Activated CD4-positive, alpha-beta T cell treated with anti-CD3 and anti-CD28 coated beads for 4 hours (primary cell): ENCODE data around the gene RERG.

ENCODE experiments used
- DNase-seq, 2 donors: peaks; one replicate each; pipeline ENCODE4 v3.0.0-alpha.2; 2020

Gene RERG

GRCh38 chr12:15216036-15216889 lies 5.0 kb downstream of the RERG start:
- DNase-seq, result no peak

- no peak for DNase-seq
Observed at GRCh38 chr12:15214851-15215601, 6.2 kb downstream of the RERG start.

DNA sequence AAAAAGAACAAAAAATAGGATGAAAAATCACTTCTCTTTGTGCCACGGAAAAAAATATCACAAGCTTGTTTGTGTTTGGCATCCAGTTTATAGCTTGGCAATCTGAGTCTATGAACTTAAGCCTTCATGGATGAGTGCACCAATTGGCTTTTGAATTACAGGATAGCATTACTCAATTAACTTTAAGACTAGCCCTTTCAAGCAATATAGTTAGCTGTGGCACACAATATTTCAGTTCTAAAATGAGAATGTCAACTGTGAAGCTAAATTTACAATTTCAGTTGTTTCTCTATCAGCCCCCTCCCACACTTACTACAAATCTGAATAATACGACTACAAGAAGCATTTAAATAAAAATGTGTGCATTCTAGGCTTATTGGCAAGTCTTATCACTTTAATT lies 8.3 kb downstream of the RERG start:
- no peak for DNase-seq

- no peak for DNase-seq
Observed at GRCh38 chr12:15209782-15210181, 11.4 kb downstream of the RERG start.

GRCh38 chr12:15208871-15209656 lies 12.2 kb downstream of the RERG start:
- DNase-seq, result no peak

- no peak for DNase-seq
Observed at GRCh38 chr12:15208140-15208539, 13.1 kb downstream of the RERG start.

DNA sequence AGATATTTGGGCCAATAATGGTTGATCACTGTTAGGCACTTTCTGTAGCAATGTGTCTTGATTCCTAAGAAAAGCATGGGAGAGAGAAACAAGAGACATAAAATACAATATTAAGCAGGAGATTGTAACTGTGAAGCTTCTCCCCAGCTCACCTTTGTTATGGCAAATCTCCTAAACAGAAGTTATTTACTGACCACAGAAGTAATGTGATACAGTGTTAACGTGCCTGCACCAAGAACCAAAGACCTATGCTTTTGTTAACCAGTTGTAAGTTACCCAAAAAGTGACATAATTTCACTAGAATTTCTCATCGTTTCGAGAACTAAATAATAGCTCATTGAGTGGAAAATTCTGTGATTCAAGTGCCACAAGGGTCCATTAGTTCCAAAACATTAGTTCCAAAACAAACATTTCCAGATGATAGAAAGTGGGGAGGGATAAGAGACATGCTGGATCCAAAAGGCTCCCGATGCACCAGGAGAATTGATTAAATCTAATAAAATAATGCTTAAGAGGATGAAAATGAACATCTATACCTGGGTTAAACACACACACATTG lies 14.3 kb downstream of the RERG start:
- no peak for DNase-seq

DNA sequence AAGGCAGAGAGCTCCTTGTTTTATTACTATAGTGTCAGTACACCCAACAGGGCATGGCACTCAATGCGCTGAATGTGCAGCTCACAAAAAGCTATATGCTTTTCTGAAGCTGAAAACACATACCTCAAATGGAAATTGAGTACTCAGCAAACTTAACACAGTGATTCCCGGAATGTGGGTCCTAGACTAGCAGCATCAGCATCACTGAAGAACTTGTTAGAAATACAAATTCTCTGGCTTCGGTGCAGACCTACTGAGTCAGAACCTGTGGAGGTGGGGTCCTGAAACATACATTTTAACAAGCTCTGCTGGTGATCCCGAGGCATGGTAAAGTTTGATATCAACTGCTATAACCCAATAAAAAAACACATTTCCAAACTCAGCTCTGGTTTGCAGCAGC lies 14.9 kb downstream of the RERG start:
- no peak for DNase-seq

DNA sequence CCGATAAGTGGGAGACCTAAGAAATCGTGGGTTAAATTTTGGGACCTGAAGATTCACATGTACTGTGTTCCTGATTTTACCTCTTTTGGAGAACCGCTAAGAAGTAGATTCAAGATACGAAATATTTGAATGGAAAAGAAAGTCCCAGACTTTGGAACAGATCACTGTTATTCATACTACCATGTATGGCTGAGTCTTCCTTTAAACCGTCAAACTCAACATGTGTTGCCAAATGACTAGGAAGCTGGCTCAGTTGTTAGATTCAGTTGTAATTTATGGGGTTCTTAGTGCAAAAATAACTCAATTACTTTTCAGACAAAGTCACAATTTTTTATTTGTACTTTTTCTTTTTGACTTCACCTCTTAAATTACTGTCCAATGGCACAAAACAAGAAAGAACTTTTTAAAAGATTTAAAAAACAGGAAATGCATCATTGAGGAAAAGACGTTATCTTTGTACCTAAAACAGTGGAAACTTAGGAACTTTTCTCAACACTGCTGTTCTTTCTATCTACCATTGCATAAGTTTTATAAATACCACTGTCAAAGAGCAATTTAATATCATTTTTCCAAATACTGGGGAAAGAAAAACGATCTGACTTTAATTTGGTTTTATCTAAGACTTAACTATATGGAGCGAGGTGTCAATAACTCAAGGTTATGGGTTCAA lies 15.7 kb downstream of the RERG start:
- DNase-seq, result no peak

DNA sequence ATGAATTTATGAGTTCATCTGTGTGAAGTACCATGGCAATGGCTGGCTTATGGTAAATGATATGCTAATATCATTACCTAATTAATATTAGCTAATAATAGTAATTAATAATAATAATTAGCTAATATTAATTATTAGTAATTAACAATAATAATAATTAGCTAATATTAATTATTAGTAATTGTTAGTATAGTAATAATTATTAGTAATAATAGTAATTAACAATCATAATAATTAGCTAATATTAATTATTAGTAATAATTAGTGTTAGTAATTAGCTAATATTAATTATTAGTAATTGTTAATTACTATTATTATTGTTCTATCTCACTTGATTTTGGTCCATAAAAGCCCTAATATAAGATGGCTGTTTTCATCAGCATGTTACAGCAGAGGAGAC lies 19.8 kb downstream of the RERG start:
- DNase-seq, result no peak

DNA sequence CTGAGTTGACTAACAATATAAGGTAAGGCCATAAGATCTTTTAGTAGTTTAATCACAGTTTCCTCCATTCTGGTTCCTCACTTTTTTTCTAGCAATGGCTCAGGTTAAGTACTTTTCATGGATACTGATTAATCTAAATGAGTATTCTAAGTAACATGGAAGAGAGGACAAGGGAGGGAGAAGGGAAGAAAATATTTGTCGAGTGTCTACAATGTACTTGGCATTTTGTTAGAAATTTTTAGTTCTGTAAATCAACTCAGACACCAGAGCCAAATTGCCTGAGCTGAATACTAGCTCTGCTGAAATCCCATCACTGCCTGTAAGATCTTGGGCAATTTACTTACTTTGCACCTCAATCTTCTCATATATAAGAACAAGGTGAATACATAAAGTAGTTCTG lies 20.2 kb downstream of the RERG start:
- no peak for DNase-seq

DNA sequence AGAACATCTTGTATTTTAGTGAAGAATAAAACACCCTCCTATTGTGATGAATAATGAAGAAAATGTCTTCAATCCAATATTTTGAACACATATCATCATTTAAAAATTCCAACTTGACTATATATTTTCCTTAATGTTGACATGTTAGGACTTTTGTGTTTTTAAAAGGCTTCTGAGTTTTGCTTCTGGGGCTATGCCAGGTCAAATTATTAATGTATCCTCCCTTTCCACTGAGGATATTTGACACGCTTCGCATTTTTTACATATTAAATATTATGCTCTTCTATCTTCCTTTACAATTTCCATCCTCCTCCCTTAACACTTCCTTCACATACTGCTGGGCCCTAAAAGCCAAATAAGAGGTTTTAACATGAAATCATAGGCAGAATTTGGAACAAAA lies 20.6 kb downstream of the RERG start:
- no peak for DNase-seq

- no peak for DNase-seq
Observed at GRCh38 chr12:15199930-15200329, 21.3 kb downstream of the RERG start.

GRCh38 chr12:15196678-15197505 lies 24.3 kb downstream of the RERG start:
- DNase-seq, result no peak

DNA sequence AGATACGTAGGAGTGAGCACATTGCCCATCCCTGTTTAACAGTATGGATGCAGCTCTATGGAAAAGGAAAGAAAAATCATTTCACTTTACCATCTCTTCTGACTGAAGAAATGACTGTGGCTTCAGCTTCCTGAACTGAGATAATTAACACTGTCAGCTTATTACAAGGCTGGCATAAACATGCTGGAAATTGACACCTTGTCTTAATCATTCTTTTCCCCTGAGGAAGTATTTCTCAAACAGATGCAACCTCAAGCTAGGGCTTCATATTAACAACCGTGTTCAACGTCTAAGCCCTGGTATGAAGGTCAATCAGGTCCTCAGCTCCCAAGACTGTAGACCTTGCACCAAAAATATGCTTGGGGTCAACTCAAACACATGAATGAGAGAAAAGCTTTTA lies 25.0 kb downstream of the RERG start:
- DNase-seq, result no peak

DNA sequence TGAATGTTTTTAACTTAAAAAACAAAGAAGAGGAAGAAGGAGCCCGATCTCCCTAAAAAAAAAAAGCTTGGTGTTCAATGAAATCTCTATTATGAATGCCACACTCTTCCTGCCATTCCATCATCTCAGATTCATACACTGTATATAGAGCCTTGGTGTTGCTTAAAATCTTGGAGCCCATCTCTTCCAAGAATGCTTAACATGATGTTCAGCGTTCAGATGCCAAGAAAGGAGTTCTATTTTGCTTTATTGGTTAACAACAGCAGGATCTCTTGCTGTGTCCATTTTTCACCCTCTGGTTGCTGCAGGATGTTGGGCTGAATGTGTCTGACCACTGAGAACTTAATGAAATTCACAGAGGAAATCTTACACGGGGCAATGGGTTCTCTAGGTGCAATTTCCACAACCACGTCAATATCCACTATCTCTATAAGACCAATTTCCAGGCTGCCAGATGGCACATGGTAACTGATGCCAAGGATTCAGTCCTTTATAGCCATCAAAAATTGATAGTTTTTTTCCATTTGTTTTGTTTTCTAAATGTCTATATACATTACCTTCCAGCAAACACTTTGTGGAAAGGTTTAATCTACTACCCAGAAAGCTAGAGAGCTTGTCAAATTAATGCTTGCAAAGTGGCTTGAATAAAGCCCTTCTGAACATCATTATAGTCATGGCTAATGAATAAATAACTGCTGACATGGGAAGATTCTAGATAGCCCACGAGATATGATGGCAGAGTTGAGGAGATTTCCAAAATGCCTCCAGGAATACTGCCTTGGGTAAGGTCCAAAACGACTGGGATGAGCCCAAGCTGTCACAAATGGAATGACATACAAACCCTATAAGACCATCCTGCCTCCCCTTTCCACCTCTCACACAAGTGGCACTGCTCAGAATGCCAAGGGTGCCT lies 26.5 kb downstream of the RERG start:
- DNase-seq, result no peak

GRCh38 chr12:15193946-15194345 lies 27.3 kb downstream of the RERG start:
- DNase-seq, result no peak

- no peak for DNase-seq
Observed at GRCh38 chr12:15192720-15193119, 28.5 kb downstream of the RERG start.

DNA sequence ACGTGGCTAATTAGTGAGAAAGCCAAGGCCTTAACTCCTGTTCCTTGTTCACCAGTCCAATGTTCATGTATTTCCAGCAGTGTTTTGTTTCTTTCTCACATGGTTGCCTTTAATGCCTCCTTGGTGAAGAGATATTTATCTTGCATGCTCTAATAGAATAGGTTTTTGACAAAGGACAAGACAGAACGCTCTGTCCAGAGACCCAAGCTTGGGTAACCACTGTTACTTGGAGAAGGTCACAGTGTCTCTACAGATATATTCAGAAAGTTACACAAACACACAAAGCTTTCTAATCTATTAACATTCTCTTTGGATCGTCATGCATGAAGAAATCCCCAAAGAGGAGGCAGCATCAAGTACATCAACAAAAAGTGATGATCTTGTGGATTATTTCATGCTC lies 33.1 kb downstream of the RERG start:
- DNase-seq, result no peak

DNA sequence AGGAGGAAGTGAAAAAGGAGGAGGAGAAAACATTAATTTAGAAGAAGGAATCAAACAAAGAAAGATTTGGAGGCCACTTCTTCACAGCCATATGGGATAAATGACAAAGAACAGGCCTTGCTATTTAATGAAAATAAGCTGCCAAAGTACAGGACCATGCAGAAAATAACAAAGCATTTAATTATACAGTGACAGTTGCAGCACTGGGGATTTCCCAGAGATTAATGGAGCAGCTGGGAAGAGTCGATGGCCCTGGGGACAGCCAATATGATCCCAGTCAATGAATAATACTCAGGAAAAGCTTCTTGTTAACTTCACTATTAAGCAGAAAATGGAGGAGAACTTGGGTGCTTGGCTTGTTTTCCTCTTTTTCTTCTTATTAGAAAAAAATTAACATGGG lies 34.6 kb downstream of the RERG start:
- DNase-seq, result no peak

DNA sequence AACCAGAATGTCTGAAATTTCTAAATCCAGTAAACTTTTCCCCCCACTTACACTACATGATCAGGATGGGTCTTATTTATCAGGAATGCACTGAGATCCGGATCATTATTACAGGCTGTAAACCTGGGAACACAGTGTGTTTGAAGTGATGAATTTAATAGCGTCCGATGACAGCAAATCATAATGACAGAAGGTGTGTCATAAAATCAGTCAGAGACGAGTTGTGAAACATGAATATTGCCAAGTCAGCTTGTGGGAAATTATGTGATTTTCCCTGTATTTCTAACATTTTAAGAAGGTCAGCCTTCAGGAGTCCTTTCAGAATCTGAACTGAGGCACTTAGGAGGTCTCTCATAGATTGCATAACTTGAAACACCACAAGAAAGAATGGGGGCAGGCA lies 36.7 kb downstream of the RERG start:
- no peak for DNase-seq
